Endothelial cell of umbilical vein (primary cell): Measurements from ENCODE around the gene MLF2. TPM values are rescaled to one million over a fixed set of nuclear protein-coding genes. Genes with fewer than 3 reads are reported as not detected.

ENCODE experiments used
- BruUV-seq: library from RNA; stranded (reverse); fragments of 400-500 nt; replicated peaks from 2 replicates; lab custom pipeline; 2021; lab: Mats Ljungman, UMichigan
- CTCF ChIA-PET: fragments of 300-600, 350-600 bp; sonication (Branson Sonifier 250); formaldehyde crosslinking; loops from one replicate; lab custom pipeline; 2021; ENCODE audit warnings: antibody characterized with exemption, inconsistent platforms; lab: Charles Lee
- POLR2A ChIA-PET: fragments of 300-600, 350-600 bp; sonication (Branson Sonifier 250); formaldehyde crosslinking; loops from one replicate; lab custom pipeline; 2021; ENCODE audit warnings: antibody characterized with exemption, inconsistent platforms; lab: Charles Lee
- DNase-seq: peaks from one replicate; pipeline ENCODE4 v3.0.0-alpha.2; 2011; ENCODE audit warnings: low read depth, low spot score
- FAIRE-seq: peaks from 2 replicates; lab custom pipeline; 2011; peaks lifted over from hg19 to GRCh38; lab: Jason Lieb, UNC
- H2AFZ ChIP-seq: 2 replicates; pipeline ENCODE4 v1.6.0; 2012; ENCODE audit warnings: low read depth, low read length, control low read depth, inconsistent platforms
- H3K27ac ChIP-seq: 2 replicates; pipeline ENCODE4 v1.5.1; 2011; ENCODE audit warnings: low read depth, mild to moderate bottlenecking, control low read depth, low read length, moderate library complexity; ENCODE audit not compliant: insufficient read depth
- H3K27me3 ChIP-seq, 2 experiments: 2 replicates each; pipeline versions ENCODE4 v1.6.0 to v1.6.1; 2011; ENCODE audit warnings: low read length in 2 of 2, mixed read lengths in 1 of 2; ENCODE audit not compliant: control insufficient read depth in 2 of 2, insufficient read depth in 2 of 2
- H3K36me3 ChIP-seq, 2 experiments: 2 replicates in 1 of 2; 3 replicates in 1 of 2; pipeline ENCODE4 v1.5.1; 2011; ENCODE audit warnings: low read length in 2 of 2, mild to moderate bottlenecking in 1 of 2, moderate library complexity in 1 of 2; ENCODE audit not compliant: control insufficient read depth in 2 of 2, insufficient read depth in 2 of 2; ENCODE audit errors: extremely low read depth in 1 of 2
- H3K4me1 ChIP-seq: 3 replicates; pipeline ENCODE4 v1.5.1; 2011; ENCODE audit warnings: mild to moderate bottlenecking, low read length; ENCODE audit not compliant: control insufficient read depth, insufficient read depth; ENCODE audit errors: extremely low read depth
- H3K4me2 ChIP-seq: 2 replicates; pipeline ENCODE4 v1.6.1; 2011; ENCODE audit warnings: low read length, control low read depth, mixed read lengths; ENCODE audit not compliant: insufficient read depth
- H3K4me3 ChIP-seq, 3 experiments: fragments of 200-600 bp in 1 of 3; sonication (generic), shearing (Covaris generic) in 1 of 3; replicated peaks in 1 of 3; 2 replicates each; pipeline ENCODE4 v1.5.1; 2011 to 2016; ENCODE audit warnings: control low read depth in 3 of 3, low read length in 3 of 3, mild to moderate bottlenecking in 2 of 3, inconsistent platforms in 1 of 3, low read depth in 1 of 3, moderate library complexity in 1 of 3; ENCODE audit not compliant: insufficient read depth in 1 of 3
- H3K79me2 ChIP-seq: 2 replicates; pipeline ENCODE4 v1.6.0; 2012; ENCODE audit warnings: low read length, inconsistent platforms; ENCODE audit not compliant: control insufficient read depth, insufficient read depth
- H3K9ac ChIP-seq: replicated peaks from 2 replicates; pipeline ENCODE3; 2011; ENCODE audit warnings: low read length, control low read depth; ENCODE audit not compliant: insufficient read depth; ENCODE audit errors: extremely low read depth
- H3K9me1 ChIP-seq: replicated peaks from 3 replicates; pipeline ENCODE4 v1.6.0; 2011; ENCODE audit warnings: mild to moderate bottlenecking, low read length; ENCODE audit not compliant: control insufficient read depth, insufficient read depth; ENCODE audit errors: extremely low read depth
- H3K9me3 ChIP-seq: replicated peaks from 2 replicates; pipeline ENCODE4 v1.5.1; 2012; ENCODE audit warnings: low read length, inconsistent platforms; ENCODE audit not compliant: control insufficient read depth, insufficient read depth
- H4K20me1 ChIP-seq: replicated peaks from 2 replicates; pipeline ENCODE3; 2011; ENCODE audit warnings: mild to moderate bottlenecking, low read length; ENCODE audit not compliant: control insufficient read depth, insufficient read depth; ENCODE audit errors: extremely low read depth
- CTCF ChIP-seq, 2 donors: IDR thresholded peaks; 1 replicate in 1 of 2; 2 replicates in 1 of 2; pipeline ENCODE4 v1.5.1; 2011; ENCODE audit warnings: low read length in 2 of 2, mild to moderate bottlenecking in 2 of 2, moderate library complexity in 2 of 2, control low read depth in 1 of 2, inconsistent platforms in 1 of 2, low read depth in 1 of 2; ENCODE audit not compliant: insufficient read depth in 1 of 2; ENCODE audit errors: extremely low read depth in 1 of 2
- EZH2 ChIP-seq: IDR thresholded peaks from 2 replicates; pipeline ENCODE4 v1.6.1; 2012; ENCODE audit warnings: borderline replicate concordance, low read depth, mild to moderate bottlenecking, moderate library complexity, low read length, inconsistent platforms; ENCODE audit not compliant: severe bottlenecking
- FOS ChIP-seq: IDR thresholded peaks from 2 replicates; pipeline ENCODE4 v1.6.1; 2011; ENCODE audit warnings: mild to moderate bottlenecking, low read length, moderate library complexity, borderline replicate concordance; ENCODE audit not compliant: insufficient read depth
- GATA2 ChIP-seq: IDR thresholded peaks from 2 replicates; pipeline ENCODE4 v1.7.0; 2011; ENCODE audit warnings: low read depth, mild to moderate bottlenecking, moderate library complexity, mixed read lengths, low read length; ENCODE audit not compliant: insufficient read length, insufficient read depth
- JUN ChIP-seq: IDR thresholded peaks from 2 replicates; pipeline ENCODE4 v1.6.1; 2011; ENCODE audit warnings: borderline replicate concordance, low read depth; ENCODE audit not compliant: insufficient read length, insufficient read depth
- MAX ChIP-seq: IDR thresholded peaks from 2 replicates; pipeline ENCODE4 v1.6.1; 2011; ENCODE audit not compliant: insufficient read depth, insufficient read length
- MYC ChIP-seq: IDR thresholded peaks from one replicate; pipeline ENCODE4 v1.6.1; 2011; ENCODE audit warnings: mild to moderate bottlenecking, low read depth, low read length
- POLR2A ChIP-seq: IDR thresholded peaks from 2 replicates; pipeline ENCODE4 v1.6.1; 2012; ENCODE audit warnings: low read depth, mild to moderate bottlenecking, control low read depth, low read length
- POLR2AphosphoS5 ChIP-seq: IDR thresholded peaks from 2 replicates; pipeline ENCODE4 v1.6.1; 2012; ENCODE audit warnings: low read depth, mild to moderate bottlenecking, control low read depth, low read length, moderate library complexity; ENCODE audit not compliant: insufficient read depth
- dilution Hi-C: fragments of 300-500 bp; cut with MboI; formaldehyde crosslinking; loops from one replicate; pipeline ENCODE4 v1.15.0; 2019; ENCODE audit warnings: low sequenced_read_pairs; ENCODE audit not compliant: extremely low pct_ligation_motif_present
- intact Hi-C: fragments of 100-400 bp; cut with micrococcal nuclease; formaldehyde crosslinking; loops from one replicate; pipeline ENCODE4 v1.10.0; 2022
- polyA plus RNA-seq, 4 experiments: library from polyadenylated mRNA; depleted of rRNA in 3 of 4; stranded (reverse) in 3 of 4; unstranded in 1 of 4; fragments of >200 nt; gene quantifications; 2 replicates each; pipeline versions ENCODE4 v1.2.1 to v1.2.3, GENCODE V29; 2011 to 2012; ENCODE audit warnings: missing spikeins in 1 of 4
- total RNA-seq: library from RNA; stranded (reverse); gene quantifications from 2 replicates; pipeline ENCODE4 v1.2.3, GENCODE V29; 2021

Gene MLF2
- total and polyA plus RNA-seq, 2 donors (not counting 3 experiments of a cell fraction or from before 2014, with no cell fraction given), result 147 to 306 TPM

- Histone ChIP-seq H3K9me3 (no peaks in the 10 kb centered on the region), H3K9ac (peak within 1 kb of the TSS; percentile 66), H3K27ac (peak within 1 kb of the TSS; percentile 36), H2AFZ (peak within 1 kb of the TSS; percentile 55), H3K4me2 (peak within 1 kb of the TSS; percentile 68), H3K36me3 (peaks cover 0 to 15% of the 10 kb centered on the region in 2 experiments), H3K79me2 (peaks cover 32% of the 10 kb centered on the region), H3K4me3 (peak within 1 kb of the TSS; percentile 70 to 91 (median 89)), H4K20me1 (no peaks in the 10 kb centered on the region), H3K27me3 (no peaks in the 10 kb centered on the region), H3K4me1 (peaks cover 38% of the 10 kb centered on the region), H3K9me1 (no peaks in the 10 kb centered on the region)
- ChIA-PET POLR2A (interaction anchor here (0.7 to 2.5 kb wide), 14 partner anchors 10 to 295 kb away, joined by 3 to 43 read pairs (median 4); partner anchors contain the start of genes C12orf57, COPS7A, GPR162 and MLF2), CTCF (interaction anchor here (0.7 to 8.4 kb wide), 22 partner anchors 8 to 172 kb away, joined by 3 to 234 read pairs (median 4); partner anchors contain the start of genes COPS7A, GPR162, MLF2 and USP5)
- intact Hi-C loops (loop anchor here (2.0 kb wide), 1 partner anchor 159 kb away; the partner anchor contains the start of gene CHD4), dilution Hi-C loops (no loop called here)
- DNase-seq (peak; percentile 81), FAIRE-seq (peak; percentile 92)
- TF ChIP-seq JUN, result no peak
- no peak for TF ChIP-seq MAX
- TF ChIP-seq POLR2A, result peak; percentile 97
- no peak for TF ChIP-seq CTCF (IDR thresholded peaks at IDR 0.05; ENCODE audit: extremely low read depth in 1 of 2, insufficient read depth in 1 of 2, low read depth in 1 of 2, low read length in 2 of 2)
- TF ChIP-seq GATA2, result no peak
- TF ChIP-seq EZH2, result no peak
- peak; percentile 99 for TF ChIP-seq POLR2AphosphoS5
- TF ChIP-seq FOS, result no peak
- no peak for TF ChIP-seq MYC
- BruUV-seq, result no TSS peak
Observed at GRCh38 chr12:6765634-6766581, 13.0 kb upstream of the MLF2 start, which contains the start of gene PTMS. PTMS (plus strand) TSS chr12:6766363; CDS start chr12:6766706, 343 bp downstream.
